PC-9 (cell line): Measurements from ENCODE around the gene RAB19. TPM values are rescaled to one million over a fixed set of nuclear protein-coding genes. Genes with fewer than 3 reads are reported as not detected.

ENCODE experiments used
- BruUV-seq: library from RNA; stranded (reverse); fragments of 400-500 nt; replicated peaks from 2 replicates; lab custom pipeline; 2021; lab: Mats Ljungman, UMichigan
- CTCF ChIA-PET: fragments of 300-600 bp; sonication (Branson Sonifier 250); formaldehyde crosslinking; loops from one replicate; lab custom pipeline; 2022; ENCODE audit warnings: antibody characterized with exemption; lab: Charles Lee
- POLR2A ChIA-PET: fragments of 300-600 bp; sonication (Branson Sonifier 250); formaldehyde crosslinking; loops from one replicate; lab custom pipeline; 2022; ENCODE audit warnings: antibody characterized with exemption; ENCODE audit not compliant: unreplicated experiment; lab: Charles Lee
- DNase-seq, 2 experiments: peaks; one replicate each; pipeline versions ENCODE4 v3.0.0 to v3.0.0-alpha.2; 2015 to 2022; ENCODE audit warnings: mixed read lengths in 1 of 2
- H2AFZ ChIP-seq: fragments of 200-600 bp; sonication (generic); 2 replicates; pipeline ENCODE4 v1.8.1; 2017; ENCODE audit warnings: antibody characterized with exemption
- H3F3A ChIP-seq: fragments of 200-600 bp; sonication (generic); 2 replicates; pipeline ENCODE4 v1.8.1; 2017; ENCODE audit warnings: antibody characterized with exemption, mild to moderate bottlenecking, low read depth; ENCODE audit not compliant: insufficient read depth
- H3K27ac ChIP-seq: fragments of 200-600 bp; sonication (generic); 2 replicates; pipeline ENCODE4 v1.6.1; 2016; ENCODE audit warnings: mixed run types
- H3K27me3 ChIP-seq: fragments of 200-600 bp; sonication (generic); 2 replicates; pipeline ENCODE4 v1.6.1; 2016; ENCODE audit warnings: low read depth, mixed run types; ENCODE audit not compliant: insufficient read depth
- H3K36me3 ChIP-seq: fragments of 200-600 bp; sonication (generic); 2 replicates; pipeline ENCODE4 v1.6.1; 2016; ENCODE audit warnings: low read depth, mixed run types
- H3K4me1 ChIP-seq: fragments of 200-600 bp; sonication (generic); replicated peaks from 2 replicates; pipeline ENCODE4 v1.6.1; 2016; ENCODE audit warnings: mixed run types; ENCODE audit not compliant: insufficient read depth
- H3K4me2 ChIP-seq: fragments of 200-600 bp; sonication (generic); 2 replicates; pipeline ENCODE4 v1.6.1; 2017; ENCODE audit warnings: mixed run types
- H3K4me3 ChIP-seq: fragments of 200-600 bp; sonication (generic); 2 replicates; pipeline ENCODE4 v1.6.1; 2016; ENCODE audit warnings: mixed run types
- H3K79me2 ChIP-seq: fragments of 200-600 bp; sonication (generic); 2 replicates; pipeline ENCODE4 v1.6.1; 2017; ENCODE audit warnings: low read depth, mixed run types
- H3K9me2 ChIP-seq: fragments of 200-600 bp; sonication (generic); 2 replicates; pipeline ENCODE4 v1.8.1; 2017; ENCODE audit warnings: mild to moderate bottlenecking; ENCODE audit not compliant: insufficient read depth
- H3K9me3 ChIP-seq: fragments of 200-600 bp; sonication (generic); 2 replicates; pipeline ENCODE4 v1.8.1; 2016; ENCODE audit warnings: low read depth; ENCODE audit not compliant: insufficient read depth
- H4K20me1 ChIP-seq: fragments of 200-600 bp; sonication (generic); 2 replicates; pipeline ENCODE4 v1.8.1; 2017; ENCODE audit not compliant: insufficient read depth
- CTCF ChIP-seq: fragments of 200-600 bp; sonication (generic); conservative IDR thresholded peaks from 2 replicates; pipeline ENCODE4 v1.6.1; 2017; ENCODE audit warnings: mixed run types, antibody characterized with exemption, mild to moderate bottlenecking, moderate library complexity
- EZH2 ChIP-seq: fragments of 200-600 bp; sonication (generic); IDR thresholded peaks from 2 replicates; pipeline ENCODE4 v1.8.0; 2017; ENCODE audit warnings: antibody characterized with exemption, low read depth
- intact Hi-C: fragments of 100-400 bp; cut with micrococcal nuclease; formaldehyde crosslinking; loops from one replicate; pipeline ENCODE4 v1.10.0; 2022; ENCODE audit not compliant: unreplicated experiment
- total RNA-seq: library from RNA; stranded (reverse); gene quantifications from 2 replicates; pipeline ENCODE4 v1.2.3, GENCODE V29; 2021

Gene RAB19
- total RNA-seq, 1 experiment from 2014 or later: 9.1 TPM

GRCh38 chr7:140369294-140369693 is 34.6 kb upstream of the RAB19 start:
- H3K4me1 ChIP-seq: no peaks in the 10 kb centered on the region
- no peaks in the 10 kb centered on the region; the same call in 1 of the 2 replicates for H3F3A ChIP-seq
- no peak overlapping the region for H2AFZ ChIP-seq
- ChIA-PET CTCF (no interaction called here), POLR2A (no interaction called here)
- BruUV-seq: no TSS peak
- H3K27ac ChIP-seq: no peak overlapping the region
- TF ChIP-seq EZH2: no peak
- TF ChIP-seq CTCF: no peak
- no peak overlapping the region for H3K4me2 ChIP-seq
- no peak for DNase-seq
- H3K27me3 ChIP-seq: no peaks in the 10 kb centered on the region
- intact Hi-C loops: no loop called here
- H4K20me1 ChIP-seq: no peaks in the 10 kb centered on the region
- no peaks in the 10 kb centered on the region for H3K9me3 ChIP-seq
- no peak overlapping the region for H3K4me3 ChIP-seq
- H3K36me3 ChIP-seq: 0 out of 2 replicates have a peak, but pooled peaks cover under 1% of the 10 kb centered on the region
- no peaks in the 10 kb centered on the region for H3K79me2 ChIP-seq
- no peaks in the 10 kb centered on the region for H3K9me2 ChIP-seq

- no peaks in the 10 kb centered on the region for H3K79me2 ChIP-seq
- H4K20me1 ChIP-seq: no peaks in the 10 kb centered on the region
- H3K4me2 ChIP-seq: no peak overlapping the region
- H3K9me2 ChIP-seq: no peaks in the 10 kb centered on the region
- H3K4me1 ChIP-seq: no peaks in the 10 kb centered on the region
- TF ChIP-seq CTCF: no peak
- TF ChIP-seq EZH2: no peak
- no peaks in the 10 kb centered on the region for H3K9me3 ChIP-seq
- ChIA-PET CTCF (no interaction called here), POLR2A (no interaction called here)
- no peak overlapping the region for H3K4me3 ChIP-seq
- no peak overlapping the region for H3K27ac ChIP-seq
- no peaks in the 10 kb centered on the region for H3K36me3 ChIP-seq
- intact Hi-C loops: no loop called here
- BruUV-seq: no TSS peak
- no peak for DNase-seq
- H2AFZ ChIP-seq: no peak overlapping the region
- no peaks in the 10 kb centered on the region for H3K27me3 ChIP-seq
- no peaks in the 10 kb centered on the region for H3F3A ChIP-seq
Measured at GRCh38 chr7:140375323-140375722, 28.5 kb upstream of the RAB19 start.

- intact Hi-C loops: no loop called here
- Histone ChIP-seq H2AFZ (no peak overlapping the region), H3K4me3 (no peak overlapping the region), H3K36me3 (no peaks in the 10 kb centered on the region), H3K4me2 (no peak overlapping the region), H3K27me3 (no peaks in the 10 kb centered on the region), H3K9me2 (no peaks in the 10 kb centered on the region), H3K4me1 (no peaks in the 10 kb centered on the region), H4K20me1 (no peaks in the 10 kb centered on the region), H3K79me2 (no peaks in the 10 kb centered on the region), H3K9me3 (no peaks in the 10 kb centered on the region), H3K27ac (no peak overlapping the region), H3F3A (no peaks in the 10 kb centered on the region)
- ChIA-PET POLR2A (interaction anchor here (0.5 kb wide), 1 partner anchor 227 kb away, joined by 4 read pairs; no protein-coding TSS in a partner anchor), CTCF (interaction anchor here (0.6 kb wide), 1 partner anchor 467 kb away, joined by 4 read pairs; no protein-coding TSS in a partner anchor)
- TF ChIP-seq EZH2: no peak
- no peak for TF ChIP-seq CTCF
- no peak for DNase-seq
- no TSS peak for BruUV-seq
Measured at GRCh38 chr7:140375892-140376730, 27.7 kb upstream of the RAB19 start.
